GM21529 (cell line): ENCODE results near the gene IFFO2.

ENCODE experiments used
- ATAC-seq: cut with Tn5 transposase; IDR thresholded peaks from one replicate; pipeline ENCODE4 v1.9.1; 2021; ENCODE audit not compliant: unreplicated experiment

Gene IFFO2

DNA sequence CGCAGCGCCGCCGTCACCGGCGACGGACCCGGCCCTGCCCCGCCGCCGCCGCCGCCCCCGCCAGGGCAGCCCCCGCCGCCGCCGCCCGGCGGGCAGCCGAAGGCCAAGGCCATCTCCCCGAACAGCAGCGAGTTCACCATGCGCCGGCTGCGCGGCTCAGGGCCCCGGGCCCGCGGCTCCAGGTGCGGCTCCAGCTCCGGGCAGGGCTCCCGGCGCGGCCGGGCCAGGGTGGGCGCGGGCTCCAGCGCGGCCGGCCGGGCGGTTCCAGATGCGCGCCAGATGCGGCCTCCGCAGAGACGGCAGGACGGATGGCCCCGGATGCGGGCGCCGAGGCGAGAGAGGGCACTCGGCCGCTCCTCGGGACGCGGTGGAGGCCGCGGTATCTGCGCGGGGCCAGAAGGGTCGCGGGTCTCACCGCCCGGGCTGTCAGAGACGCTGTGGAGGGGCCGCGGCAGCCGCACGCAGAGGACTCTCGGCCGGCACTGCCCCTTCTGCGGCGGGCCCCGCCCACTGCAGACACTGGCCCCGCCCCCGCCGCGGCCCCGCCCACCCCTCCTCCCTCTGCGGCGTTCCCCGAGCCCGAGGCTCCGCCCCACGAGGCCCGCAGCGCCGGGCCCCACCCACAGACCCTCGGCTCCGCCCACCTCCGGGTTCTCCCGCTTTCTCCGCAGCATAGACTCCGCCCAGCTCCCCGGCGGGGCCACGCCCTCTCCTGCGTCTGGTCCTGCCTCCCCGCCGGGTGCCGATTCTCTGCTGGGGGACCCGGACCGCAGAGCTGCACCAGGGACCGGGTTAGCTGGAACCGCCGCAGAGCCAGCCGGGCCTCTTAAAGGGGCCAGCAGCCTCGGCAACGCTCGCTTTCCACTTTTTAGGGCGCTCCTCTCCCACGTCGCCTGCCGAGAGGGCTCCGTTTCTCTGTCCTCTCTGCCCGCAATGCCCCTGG is at the start of gene IFFO2:
Gene IFFO2, minus strand, starts transcription at position 484 of the 943 bp plus-strand sequence. Its CDS starts 344 bp downstream, at position 140.
- peak; percentile 73 for ATAC-seq

- ATAC-seq: no peak
Measured at GRCh38 chr1:19006000-19006399, 49.5 kb upstream of the IFFO2 start.

- no peak for ATAC-seq
Measured at GRCh38 chr1:19003371-19004290, 47.2 kb upstream of the IFFO2 start.

DNA sequence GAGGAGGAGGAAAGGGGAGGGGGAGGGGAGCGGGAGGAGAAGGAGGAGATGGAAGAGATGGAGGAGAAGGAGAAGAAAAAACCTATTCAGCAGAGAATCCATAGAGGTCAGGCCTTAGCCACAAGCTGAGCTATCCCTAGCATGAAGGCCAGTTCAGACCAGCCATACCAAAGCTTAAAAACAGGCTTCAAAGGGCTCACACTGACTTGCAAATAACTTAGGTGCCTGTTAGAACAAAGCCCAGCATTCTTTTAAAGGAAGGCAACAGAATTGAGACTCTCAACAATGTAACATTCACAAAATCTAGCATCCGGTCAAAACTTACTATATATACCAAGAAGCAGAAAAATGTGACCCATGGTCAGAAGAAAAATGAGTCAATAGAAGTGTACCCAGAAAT is 43.6 kb upstream of the IFFO2 start:
- ATAC-seq: no peak

DNA sequence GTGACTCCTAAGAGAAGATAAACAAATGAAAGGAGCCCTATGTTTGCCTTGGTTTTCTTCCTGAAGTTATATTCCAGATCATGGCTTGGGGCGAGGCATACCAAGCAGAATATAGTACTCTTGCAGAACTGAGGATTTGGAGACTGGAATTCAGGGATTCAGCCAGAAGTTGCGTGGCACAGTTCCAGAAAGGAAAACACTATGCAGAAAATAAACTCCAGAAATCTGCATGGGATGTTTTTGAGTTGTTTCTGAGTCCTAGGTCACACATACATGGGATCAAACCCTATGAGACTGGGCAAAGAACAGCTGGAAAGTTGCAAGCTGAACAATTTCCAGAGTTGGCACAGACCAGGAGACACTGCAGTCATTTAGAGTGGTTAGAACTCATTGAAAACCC is 42.9 kb upstream of the IFFO2 start:
- no peak for ATAC-seq

DNA sequence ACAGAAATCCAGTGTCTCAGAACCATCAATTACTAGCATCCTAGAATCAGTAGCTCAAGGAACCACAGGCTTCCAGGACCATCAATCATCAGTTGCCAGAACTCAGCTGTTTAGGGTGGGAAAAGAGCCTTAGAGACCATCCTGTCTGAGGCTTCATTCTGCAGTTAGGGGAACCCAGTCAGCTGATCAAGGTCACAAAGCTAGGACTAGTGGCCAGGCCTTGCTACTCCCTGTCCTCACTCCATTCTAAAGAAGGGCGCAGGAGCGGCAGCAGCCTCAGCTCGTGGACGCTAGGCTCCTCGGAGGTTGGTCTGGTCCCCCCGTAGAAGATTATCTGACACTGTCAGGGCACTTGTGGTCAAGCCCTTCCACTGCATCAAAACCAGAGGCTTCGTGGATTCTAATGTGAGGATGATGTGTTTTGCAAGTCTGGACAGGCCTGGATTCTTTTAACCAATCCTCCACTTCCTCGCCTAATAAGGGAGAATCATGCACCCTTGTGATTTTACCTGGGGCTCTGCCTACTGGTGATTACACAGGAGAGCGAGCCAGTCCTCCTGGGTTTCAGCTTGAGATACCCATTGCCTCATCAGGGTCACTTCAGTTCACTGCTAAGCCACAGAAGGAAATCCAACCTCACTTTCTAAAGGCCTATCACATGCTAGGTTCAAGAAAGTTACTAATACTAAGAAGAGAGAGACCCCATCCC is 41.7 kb upstream of the IFFO2 start:
- ATAC-seq: no peak

DNA sequence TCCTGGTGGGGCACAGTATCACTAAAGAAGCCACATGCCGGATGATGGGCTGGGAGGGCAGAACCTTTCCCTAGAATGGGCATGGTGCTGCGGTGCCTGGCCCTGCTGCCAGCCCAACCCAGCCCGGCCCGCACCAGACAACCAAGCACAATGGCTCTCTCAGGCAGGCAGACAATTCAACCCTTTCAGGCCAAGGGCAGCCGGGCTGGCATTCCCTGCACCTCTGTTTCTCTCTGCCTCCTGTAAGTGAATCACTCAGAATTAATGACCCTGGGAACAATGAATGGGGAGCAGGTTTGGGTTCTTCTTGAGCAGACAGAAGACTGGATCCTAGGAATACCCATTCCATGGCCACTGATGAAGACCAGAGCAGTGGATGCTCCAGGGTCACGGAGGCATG is 41.0 kb upstream of the IFFO2 start:
- ATAC-seq: no peak

DNA sequence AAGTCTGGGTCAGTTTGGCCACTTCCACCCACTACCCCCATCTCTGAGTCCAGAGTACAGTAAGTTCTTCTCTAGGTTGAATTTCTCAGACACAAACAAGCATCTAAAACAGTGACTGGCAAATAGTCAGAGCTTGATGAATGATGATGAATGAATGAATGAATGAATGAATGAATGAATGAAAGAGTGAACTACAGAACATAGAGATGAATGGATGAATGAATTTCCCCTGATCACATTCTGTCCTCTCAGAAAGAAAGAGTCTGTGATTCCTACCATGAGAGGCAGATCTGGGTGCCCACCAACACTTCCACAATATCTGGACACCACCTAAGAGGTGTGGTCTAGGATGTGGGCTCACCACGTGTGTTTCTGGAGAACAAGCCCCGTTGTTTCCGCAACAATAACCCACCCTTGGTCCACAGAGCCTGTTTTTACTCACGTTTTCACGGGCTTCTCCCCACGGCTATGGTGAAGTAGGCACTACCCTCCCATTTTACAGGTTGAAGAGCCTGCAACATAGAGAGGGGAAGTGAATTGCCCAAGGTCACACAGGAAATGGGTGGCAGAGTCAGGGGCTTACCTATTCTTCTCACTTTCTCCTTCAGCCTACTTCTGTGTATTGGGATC is 40.2 kb upstream of the IFFO2 start:
- ATAC-seq: no peak

- no peak for ATAC-seq
Measured at GRCh38 chr1:18994381-18994780, 37.9 kb upstream of the IFFO2 start.

GRCh38 chr1:18992646-18993045 is 36.2 kb upstream of the IFFO2 start:
- no peak for ATAC-seq

DNA sequence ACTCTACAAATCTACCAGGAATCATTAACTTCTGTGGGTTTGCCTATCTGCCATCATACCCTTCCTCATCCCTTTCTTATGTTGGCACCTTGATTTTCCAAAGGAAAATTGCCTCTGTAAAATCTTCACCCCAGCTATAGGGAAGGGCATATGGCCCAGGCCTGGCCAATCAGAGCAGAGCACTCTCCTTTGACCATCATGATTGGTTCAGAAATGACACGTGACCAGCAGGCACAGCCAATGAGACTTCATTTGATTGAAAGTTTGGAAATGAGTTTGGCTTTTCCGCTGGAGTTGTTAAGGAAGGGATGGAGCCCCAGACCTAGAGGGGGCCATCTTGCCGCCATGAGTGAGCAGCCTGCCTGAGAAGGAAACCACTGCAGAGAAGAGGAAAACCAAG is 35.1 kb upstream of the IFFO2 start:
- ATAC-seq: no peak

GRCh38 chr1:18989896-18990295 is 33.4 kb upstream of the IFFO2 start:
- no peak for ATAC-seq

- no peak for ATAC-seq
Measured at GRCh38 chr1:18989176-18989799, 32.8 kb upstream of the IFFO2 start.

GRCh38 chr1:18981242-18981641 is 24.8 kb upstream of the IFFO2 start:
- no peak for ATAC-seq

DNA sequence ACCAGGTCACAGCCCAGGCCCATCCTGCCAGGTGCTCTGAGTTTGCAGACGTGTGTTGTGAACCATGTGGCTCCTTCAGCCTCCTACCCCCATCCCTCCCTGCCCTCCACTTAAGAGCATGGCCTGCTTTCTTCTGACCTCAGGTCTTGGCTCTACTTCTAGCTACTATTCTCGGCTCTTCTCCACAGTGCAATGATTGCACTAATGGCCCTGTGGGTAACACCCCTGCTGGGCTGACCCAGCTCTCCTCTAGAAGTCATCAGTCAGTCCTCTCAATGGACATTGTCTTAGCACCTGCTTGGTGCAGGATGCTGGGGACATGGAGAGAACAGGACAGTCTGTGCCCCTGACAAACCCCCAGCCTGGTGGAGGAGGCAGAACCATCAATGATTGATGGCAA is 22.2 kb upstream of the IFFO2 start:
- ATAC-seq: no peak

DNA sequence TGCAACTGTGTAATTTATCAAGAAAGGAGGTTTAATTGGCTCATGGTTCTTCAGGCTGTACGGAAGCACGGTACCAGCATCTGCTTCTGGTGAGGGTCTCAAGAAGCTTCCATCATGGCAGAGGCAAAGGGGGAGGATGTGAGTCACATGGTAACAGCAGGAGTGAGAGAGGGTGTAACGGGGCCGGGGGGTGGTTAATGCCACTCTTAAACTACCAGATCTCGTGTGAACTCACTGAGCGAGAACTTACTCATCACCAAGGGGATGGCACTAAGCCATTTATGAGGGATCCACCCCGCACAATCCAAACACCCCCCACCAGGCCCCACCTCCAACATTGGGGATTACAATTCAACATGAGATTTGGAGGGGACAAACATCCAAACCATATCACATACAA is 21.0 kb upstream of the IFFO2 start:
- ATAC-seq: no peak

DNA sequence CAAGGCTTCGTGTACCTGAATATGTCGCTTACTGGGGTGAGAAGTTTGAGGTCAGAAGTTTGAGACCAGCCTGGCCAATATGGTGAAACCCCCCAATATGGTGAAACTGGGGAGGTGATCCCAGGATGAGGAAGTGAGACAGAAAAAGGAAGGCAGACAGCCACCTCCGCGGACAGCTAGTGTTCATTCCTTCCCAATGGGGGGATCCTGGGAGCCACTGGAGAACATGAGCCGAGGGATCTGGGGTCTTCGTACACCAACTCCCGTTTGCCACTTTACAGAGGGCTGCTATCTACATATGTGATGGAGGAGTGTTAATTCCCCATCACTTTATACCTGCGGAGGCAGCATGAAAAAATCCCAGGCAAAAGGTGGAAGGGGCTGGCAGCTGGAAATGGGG is 19.6 kb upstream of the IFFO2 start:
- no peak for ATAC-seq

- no peak for ATAC-seq
Measured at GRCh38 chr1:18974606-18975005, 18.1 kb upstream of the IFFO2 start.

- no peak for ATAC-seq
Measured at GRCh38 chr1:18974005-18974404, 17.5 kb upstream of the IFFO2 start.

- no peak for ATAC-seq
Measured at GRCh38 chr1:18973446-18973955, 17.0 kb upstream of the IFFO2 start.
